ENCODE data around the gene ANKFN1.
"Not testable (repeated sequence)": the region's sequence is repeated elsewhere in the genome, so short reads cannot be mapped to it uniquely, and the experiment has no call there.

ANKFN1 gene

GRCh38 chr17:56182081-56182480 lies 28.8 kb downstream of the ANKFN1 start:
- DNase-seq: no peak

DNA sequence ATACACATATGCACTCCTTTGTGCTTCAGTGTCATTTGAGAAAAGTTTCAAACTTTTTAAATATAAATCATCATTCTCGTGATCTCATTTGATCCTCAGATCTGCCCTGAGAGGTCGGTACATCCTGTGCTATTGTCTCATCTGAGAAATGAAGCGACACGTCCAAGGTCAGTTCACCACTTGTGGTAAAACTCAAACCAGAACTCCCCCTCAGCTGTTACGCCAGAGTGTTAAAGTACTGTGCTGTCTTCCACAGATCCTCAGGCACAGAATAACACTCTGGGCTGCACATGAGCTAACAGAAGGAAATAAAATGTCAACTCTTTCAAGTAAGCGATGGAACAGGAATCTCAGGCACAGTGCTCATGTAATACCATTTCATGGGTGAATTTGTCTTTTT lies 31.4 kb downstream of the ANKFN1 start:
- no peak for DNase-seq

DNA sequence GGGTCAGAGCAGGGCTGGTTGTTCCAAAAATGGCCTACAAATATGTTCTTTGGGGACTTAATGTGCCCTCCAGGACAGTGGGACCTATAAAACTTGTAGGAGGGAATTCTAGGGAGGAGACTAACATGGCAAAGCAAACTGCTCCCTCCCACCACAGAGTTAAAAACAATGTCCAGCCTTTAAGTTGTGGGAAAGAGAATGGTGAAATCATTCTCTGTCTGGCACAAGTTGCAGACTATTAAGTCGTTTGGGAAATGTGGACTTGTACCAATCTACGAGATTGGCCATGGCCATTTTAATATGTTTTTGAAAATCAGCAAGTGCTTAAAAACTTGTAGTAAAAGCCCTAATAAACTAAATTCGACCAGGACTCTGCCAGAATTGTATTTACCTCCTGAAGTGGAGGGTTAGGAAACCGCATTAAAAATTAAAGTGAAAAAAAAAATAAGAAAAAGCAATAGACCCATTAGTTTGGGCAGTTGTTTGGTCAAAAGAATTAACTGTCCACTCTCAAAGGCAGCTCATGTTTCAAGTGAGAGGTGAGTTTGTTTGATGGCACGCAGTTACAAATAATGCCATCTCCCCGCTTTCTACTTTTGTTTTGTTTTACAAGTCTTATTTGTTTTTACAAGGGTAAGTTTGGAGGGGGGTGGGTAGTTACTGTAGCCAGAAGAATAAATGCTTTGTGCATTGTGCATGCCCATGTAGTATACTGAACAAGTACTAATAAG lies 32.4 kb downstream of the ANKFN1 start:
- DNase-seq: no peak

- no peak for DNase-seq
Observed at GRCh38 chr17:56186222-56186786, 33.0 kb downstream of the ANKFN1 start.

DNA sequence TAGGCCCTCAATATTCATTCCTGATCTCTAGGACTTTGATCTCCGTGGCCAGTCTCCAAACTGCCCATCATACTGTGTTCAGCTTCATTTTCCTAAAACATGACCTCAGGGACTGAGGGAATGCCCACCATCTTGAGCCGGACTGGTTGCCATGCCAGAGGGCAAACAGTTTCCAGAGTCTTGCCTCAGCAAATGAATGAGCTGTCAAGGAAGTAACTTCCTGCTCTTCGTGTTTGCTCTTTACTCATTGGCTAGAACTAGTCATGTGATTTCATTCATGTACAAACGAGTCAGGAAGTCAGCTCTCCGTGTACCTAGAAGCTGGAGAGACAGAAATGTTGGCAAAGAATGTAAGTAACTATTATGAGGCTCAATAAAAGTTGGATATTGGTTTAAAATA lies 50.2 kb downstream of the ANKFN1 start:
- no peak for DNase-seq

GRCh38 chr17:56206351-56206750 lies 53.1 kb downstream of the ANKFN1 start:
- DNase-seq: no peak

DNA sequence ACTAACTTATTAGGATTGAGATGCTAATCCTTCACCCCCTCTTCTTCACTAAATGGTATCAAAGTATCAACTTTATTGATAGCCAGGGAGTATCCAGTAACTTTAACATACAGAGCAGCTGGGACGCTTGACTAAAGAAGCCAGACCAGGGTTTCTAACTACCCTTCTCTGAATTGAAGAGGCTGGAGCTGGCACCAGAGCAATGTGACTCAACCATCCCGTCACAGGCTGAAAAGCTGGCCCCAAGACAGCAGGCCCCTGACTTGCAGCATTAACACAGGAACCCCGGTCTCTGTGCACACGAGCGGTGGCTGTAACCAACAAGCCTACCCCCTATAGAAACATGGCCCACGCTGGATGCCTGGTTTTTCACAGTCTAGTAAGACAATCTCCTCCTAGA lies 59.8 kb downstream of the ANKFN1 start:
- no peak for DNase-seq

DNA sequence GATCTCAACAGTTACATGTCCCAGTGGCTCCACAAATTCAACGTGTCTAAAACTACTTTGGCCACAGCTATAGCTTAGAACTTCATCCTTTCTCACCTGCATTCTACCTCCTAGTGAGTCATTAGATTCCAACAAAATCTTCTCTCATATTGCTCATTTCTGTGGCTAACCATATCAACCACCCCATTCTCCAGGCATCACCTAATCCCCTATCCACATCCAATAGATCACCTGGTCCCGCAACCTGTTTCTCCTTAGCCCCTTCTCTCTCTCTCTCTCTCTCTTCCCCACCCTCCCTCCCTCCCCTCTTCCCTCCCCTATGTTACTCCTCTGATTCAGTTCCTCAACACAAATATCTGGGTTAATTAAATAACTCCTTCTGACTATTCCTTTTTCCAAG lies 64.6 kb downstream of the ANKFN1 start:
- DNase-seq: no peak

- DNase-seq: no peak
Observed at GRCh38 chr17:56222255-56222654, 69.0 kb downstream of the ANKFN1 start.

- peak in 1 of 2 donors; percentile 9 for DNase-seq
Observed at GRCh38 chr17:56230660-56231059, 77.4 kb downstream of the ANKFN1 start.

GRCh38 chr17:56231252-56231651 lies 78.0 kb downstream of the ANKFN1 start:
- no peak for DNase-seq

GRCh38 chr17:56231693-56232092 lies 78.4 kb downstream of the ANKFN1 start:
- DNase-seq: no peak

DNA sequence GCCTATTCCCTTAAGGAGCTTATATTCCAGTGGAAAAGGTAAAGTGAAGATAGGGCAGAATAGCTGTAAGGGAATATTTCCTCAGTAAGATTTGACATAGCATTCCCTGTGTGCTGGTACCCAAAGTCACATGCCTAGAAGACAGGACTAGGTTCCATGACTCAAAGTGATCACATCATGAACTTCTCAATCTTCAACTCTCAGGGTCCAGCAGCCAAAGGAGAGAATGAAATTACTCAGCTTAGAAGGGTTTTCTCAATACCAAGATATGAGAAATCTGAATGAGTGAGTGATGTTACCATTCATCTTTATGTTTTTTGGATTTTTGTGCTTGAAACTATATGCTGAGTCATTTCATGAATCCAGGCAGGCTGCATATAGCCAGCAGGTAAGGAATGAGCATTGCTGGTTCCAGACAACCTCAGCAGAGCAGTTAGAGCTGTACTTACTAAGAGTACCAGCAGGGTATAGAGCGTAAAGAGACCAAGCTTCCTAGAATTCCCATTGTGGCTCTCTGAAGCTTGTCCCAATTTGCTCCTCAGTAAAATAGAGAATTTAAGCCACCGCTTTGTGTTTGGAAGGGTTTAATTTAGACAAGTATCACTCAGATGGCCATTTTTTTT lies 91.1 kb downstream of the ANKFN1 start:
- DNase-seq: no peak

DNA sequence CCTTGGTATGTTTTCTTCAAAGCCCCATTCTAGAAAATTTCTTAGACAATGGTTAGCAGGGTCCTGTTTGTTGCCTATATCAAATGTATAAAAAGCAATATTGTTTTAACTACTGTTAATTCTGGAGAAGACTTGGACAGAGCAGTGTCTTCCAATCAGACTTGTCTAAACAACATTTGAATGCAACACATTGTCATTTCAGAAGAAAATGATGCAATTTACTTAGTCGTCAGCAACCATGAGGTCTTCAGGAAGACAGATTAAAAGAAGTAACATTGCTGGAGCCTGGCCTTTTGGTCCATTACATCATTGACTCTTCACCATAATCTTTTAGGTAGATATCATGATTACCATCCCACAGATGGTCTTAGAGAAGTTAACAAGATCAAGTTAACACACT lies 94.5 kb downstream of the ANKFN1 start:
- no peak for DNase-seq

- no peak for DNase-seq
Observed at GRCh38 chr17:56257075-56257474, 103.8 kb downstream of the ANKFN1 start.

DNA sequence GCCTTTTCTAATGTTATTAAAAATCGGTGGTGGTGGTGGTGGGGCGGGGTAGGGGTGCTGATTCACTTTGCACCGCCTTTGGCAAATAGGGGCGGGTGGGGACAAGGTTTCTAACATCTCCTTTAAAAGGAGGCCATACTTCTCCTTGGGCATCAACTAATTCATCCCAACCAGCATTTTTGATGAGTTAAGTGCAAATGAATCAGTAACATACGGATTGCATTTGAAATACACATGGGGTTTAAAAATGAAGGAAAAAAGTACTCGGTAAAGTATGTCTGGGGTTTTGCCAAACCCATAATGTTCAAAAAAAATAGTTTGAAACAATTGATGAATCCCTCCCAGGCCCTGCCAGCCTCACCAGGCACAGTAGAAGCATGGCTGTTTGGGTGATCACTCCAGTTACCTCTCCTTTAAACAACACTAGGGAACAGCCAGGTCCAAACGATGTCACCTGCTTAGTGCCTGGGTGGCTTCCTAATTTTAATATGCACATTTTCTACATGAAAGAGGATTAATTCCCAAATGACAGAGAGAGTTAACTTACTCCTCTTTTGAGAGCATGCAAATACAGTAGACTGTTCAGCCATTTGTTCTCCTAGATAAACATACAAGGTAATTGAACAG lies 107.2 kb downstream of the ANKFN1 start:
- DNase-seq: no peak

GRCh38 chr17:56262803-56263202 lies 109.5 kb downstream of the ANKFN1 start:
- no peak for DNase-seq

DNA sequence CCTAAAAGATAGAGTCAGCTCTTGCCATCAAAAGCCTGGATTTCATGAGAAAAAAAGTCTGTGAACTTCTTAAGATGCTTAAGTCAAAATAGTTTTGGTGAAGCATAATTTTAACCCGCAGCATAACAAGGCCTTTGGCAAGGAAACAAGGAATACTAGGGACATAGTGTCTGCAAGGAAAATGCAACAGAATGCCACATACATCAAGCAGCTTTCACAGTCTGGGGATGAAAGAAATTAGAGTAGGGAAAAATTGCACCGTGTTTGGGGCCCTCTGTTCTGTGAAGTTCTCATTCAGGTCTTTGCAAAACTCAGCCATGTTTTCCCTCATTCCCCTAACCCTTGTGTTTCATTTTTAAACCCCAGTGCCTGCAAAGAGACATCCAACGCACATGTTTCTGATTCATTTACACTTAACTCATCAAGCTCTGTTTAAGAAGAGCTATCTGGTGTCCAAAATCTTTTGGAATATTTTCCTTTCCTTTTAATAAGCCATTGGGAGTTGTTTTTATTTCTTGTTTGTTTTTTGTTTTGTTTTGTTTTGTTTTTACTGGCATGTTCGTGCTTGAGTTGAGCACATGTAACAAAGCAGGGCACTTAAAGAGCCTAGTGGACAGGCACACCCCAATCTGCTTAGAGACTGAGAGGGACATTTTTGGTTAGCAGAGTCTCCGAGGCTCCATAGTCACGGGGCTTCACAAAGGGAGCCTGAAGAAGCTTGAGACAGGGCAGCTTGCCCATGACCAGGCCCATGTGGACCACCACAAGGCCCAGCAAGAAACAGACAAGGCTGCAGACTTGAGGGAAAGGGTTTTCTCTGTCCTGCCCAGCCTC lies 116.5 kb downstream of the ANKFN1 start:
- DNase-seq: no peak

- DNase-seq: no peak
Observed at GRCh38 chr17:56274491-56274890, 121.2 kb downstream of the ANKFN1 start.

DNA sequence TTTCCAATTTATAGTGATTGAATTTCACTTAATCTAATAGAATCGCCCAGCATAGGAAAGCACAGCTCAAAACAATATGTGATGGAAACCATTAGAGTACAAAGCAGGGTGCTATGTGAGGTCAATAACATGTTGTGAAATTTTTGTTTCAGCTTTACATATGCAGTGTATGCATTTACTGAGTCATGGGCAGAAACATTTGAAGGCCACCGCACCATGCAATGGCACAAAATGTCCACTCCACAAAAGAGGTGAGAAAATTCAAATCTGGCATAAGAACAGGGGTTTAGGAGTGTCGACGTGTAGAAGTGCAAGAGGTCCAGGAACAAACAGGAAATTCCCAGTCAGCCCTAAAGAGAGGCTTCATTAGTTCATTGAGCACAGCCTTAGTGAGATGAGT lies 131.2 kb downstream of the ANKFN1 start:
- DNase-seq: no peak

DNA sequence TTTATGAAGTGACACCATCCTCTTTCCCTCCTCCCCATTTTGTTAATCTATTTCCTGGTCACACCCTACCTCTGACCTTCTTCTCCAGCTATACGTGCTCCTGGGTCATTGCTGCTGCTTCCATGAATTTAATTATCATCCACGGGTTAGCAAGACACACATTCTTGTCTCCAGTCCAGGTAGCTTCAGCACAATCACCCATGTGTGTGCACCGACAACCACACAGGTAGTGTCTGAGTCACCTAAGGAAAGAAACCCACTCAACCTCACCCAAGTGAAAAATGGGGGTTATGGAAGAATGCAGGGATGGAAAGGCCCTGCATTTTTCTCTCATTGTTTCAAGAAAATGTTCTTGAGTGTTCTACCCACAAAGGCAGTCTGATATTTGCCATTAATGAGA lies 135.5 kb downstream of the ANKFN1 start:
- not testable (repeated sequence) for DNase-seq

- DNase-seq: no peak
Observed at GRCh38 chr17:56289321-56289720, 136.0 kb downstream of the ANKFN1 start.

All from inflammatory macrophage (primary cell).